OCI-M2 (cell line): Measurements from ENCODE around the gene DAGLB.
"Not testable (repeated sequence)": the region's sequence is repeated elsewhere in the genome, so short reads cannot be mapped to it uniquely, and the experiment has no call there.

Experiments used
- DNase-seq: peaks from one replicate; lab custom pipeline; 2025; ENCODE audit not compliant: unreplicated experiment; lab: John Stamatoyannopoulos, UW

The DAGLB gene

DNA sequence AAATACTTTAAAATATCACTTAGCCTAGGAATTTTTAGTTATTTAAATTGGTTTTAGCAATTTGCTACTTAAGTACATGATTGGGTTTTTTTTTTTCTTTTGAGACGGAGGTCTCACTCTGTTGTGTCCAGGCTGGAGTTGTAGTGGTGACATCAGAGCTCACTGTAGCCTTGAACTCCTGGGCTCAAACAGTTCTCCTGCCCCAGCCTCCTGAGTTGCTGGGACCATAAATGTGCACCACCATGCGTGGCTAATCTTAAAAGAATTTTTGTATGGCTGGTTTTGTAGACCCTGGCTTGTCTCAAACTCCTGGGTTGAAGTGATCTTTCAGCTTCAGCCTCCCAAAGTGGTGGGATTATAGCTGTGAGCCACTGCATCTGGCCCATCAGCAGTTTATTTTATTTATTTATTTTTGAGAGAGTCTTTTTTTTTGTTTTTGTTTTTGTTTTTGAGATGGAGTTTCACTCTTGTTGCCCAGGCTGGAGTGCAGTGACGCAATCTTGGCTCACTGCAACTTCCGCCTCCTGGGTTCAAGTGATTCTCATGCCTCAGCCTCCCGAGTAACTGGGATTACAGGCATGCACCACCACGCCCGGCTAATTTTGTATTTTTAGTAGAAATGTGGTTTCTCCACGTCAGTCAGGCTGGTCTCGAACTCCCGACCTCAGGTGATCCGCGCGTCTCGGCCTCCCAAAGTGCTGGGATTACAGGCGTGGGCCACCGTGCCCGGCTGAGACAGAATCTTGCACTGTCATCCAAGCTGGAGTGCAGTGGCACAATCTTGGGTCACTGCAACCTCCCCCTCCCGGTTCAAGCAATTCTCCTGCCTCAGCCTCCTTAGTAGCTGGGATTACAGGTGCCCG is 47.3 kb downstream of the DAGLB start:
- not testable (repeated sequence) for DNase-seq

DNA sequence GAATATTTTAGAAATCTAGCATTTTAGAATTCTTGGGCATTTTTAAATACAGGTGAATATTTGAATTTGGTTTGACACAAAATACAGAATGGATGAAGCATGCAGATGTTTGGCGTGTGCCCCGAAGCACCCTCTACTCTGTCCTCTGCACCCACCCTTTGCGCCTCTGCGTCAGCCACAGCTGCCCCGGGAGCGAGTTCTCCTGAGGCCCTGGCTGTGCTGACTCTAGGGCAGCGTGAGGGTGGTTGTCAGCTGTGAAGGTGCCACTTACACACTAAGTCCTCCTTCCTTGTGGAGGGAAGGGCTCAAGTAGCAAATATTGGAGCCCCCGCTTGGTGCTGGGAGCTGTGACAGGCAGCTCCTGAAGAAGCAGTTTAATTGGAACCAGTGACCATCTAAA is 48.4 kb downstream of the DAGLB start:
- DNase-seq, result no peak

DNA sequence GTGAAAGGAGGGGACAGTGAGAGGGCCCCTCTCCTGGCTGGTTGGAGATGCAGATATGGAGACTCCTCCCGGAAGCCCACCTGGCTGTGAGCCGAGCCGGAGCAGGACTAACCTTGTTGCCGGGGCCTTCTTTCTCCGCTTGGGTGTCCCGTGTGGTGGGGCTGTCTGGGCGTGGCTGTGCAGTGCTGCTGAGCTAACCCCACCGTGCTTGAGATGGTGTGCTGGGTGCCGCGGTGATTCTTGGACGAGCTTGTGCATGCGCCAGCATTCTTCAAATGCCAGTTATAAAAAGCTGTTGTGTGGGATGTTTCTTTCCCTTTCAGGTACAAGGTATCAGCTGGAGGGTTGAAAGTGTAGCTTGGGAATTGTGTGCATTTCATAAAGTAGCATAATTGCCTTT is 48.8 kb downstream of the DAGLB start:
- no peak for DNase-seq

DNA sequence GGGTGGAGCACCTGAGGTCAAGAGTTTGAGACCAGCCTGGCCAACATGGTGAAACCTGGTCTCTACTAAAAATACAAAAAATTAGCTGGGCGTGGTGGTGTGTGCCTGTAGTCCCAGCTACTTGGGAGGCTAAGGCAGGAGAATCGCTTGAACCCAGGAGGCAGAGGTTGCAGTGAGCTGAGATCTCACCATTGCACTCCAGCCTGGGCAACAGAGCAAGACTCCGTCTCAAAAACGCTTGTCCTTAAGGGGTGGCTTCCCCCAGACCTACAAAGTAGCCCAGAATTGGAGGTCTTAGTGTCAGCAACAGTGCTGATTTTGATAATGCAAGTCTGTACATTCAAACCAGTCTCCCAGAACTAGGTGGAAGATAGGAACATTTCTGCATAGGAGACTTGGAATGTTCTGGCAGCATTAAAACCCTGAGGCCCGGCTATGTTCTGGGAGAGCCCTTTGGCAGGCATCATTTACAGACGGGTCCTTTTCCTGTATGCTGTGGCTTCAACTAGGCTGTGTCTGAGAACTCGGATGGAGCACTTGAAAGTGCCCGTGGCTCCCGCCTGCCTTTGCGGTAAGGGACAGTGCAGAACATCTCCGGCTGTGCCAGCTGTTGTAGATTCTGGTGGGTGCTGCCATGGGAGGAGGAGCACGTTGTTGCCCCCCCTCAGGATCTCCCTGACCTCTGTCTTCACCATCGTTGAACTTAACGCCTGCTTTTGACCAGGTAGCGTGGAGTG is 49.8 kb downstream of the DAGLB start:
- DNase-seq, result not testable (repeated sequence)

DNA sequence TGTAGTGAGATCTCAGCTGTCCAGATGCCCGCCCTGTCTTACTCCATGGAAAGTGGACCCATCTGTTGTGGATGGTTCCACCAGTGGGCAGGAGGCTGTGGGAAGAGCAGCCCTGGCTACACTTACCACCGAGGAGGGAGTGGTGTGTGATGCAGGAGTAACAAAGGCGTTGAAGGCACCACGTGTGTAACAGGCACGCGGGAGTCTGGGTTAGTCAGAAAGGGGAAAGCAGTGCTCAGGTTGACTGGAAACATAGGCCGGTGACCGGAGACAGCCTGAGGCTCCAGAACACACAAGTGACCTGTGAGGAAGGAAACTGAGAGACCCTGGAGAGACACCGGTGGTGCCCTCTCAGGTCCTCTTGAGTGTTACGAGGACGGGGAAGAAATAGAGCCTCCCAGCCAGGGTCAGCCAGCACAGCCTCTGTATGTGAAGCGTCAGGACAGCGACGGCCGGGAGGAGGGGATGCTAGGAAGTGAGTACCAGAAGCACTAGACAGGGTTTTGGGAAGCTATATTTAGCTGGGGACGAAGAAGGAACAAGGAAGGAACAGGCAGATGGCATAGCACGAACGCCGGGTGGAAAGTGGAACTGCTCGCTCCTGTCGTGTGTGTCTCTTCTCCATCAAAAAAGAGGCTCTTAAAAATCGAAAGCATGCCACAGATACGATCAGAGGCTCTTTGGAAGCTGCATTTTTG is 51.7 kb downstream of the DAGLB start:
- no peak for DNase-seq

DNA sequence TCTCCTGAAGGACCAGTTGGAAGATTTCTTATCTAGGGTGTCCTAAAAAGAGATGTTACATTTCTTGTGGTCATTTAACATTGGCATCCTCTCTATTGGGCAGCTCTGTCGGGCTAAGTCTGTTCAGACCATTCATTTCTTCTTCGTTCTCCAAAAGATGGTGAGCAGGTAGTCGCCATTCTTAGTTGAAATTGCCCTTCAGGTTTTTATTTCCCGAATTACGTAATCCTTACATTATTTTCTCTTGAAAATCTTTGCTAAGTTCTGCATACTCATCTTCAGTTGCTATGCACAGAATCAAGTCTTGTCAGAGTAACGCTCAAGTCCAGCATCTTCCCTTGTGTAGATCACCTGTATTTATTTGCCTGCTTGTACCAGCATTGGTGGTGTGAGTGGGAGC is 53.6 kb downstream of the DAGLB start:
- no peak for DNase-seq

DNA sequence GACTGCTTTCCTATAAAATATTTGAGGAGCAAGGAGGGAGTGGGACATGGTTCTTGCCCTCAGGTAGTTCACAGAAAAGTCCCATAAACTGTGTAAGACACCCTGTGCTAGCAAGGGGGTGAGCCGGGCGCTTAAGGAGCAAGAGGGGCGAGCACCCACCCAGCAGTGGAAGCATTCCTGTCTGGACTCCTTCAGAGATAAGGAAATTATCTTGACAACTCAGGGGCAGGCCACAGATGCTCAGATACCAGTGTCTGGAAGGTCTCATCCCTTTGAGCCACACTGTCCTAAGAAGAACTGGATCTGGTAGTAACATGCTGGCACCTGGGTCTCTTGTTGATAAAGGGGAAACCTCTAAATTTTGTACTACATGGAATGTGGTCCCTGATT is 54.1 kb downstream of the DAGLB start:
- no peak for DNase-seq

DNA sequence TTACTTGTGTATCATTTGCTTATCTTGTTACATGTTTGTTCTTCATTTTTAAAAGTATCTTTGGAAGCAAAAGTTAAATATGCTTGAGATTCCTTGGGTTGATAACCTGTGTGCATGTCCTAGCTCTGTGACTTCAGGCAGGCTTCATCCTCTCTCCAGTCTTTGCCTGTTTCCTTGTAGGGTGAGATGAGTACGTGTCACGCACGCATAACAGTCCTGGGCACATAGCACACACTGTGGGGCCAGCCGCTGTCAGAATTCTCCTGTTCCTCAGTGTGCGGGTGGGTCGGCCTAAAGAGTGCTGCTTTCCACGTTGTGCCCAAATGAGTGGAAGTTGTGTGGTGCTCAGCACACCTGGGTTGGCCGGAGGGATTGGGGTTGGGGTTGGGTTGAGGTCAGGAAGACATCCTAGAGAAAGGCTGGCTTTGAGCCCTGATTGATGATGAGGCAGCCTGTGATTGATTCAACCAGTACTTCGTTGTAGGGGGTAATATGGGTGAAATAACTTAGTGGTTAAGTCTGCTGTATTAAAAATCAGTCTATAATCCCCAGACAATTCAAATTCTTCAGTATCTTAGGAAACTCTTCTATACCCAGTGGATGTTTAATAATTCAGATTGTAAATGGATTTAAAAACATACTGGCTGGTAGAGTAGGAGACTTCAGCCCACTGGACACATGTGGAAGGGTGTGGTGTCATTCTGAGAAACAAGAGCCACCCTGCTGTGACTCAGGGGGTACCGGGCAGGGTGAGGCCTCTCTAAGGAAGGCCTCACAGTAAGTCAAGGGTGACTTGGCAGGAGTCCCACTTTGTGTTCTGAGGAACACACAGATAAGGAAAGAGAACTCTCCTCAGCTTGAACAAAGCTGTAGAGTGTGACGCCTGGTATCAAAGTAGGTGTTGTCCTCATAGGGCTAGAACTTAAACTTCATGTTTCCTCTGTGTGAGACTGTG is 54.8 kb downstream of the DAGLB start:
- peak; percentile 62 for DNase-seq

DNA sequence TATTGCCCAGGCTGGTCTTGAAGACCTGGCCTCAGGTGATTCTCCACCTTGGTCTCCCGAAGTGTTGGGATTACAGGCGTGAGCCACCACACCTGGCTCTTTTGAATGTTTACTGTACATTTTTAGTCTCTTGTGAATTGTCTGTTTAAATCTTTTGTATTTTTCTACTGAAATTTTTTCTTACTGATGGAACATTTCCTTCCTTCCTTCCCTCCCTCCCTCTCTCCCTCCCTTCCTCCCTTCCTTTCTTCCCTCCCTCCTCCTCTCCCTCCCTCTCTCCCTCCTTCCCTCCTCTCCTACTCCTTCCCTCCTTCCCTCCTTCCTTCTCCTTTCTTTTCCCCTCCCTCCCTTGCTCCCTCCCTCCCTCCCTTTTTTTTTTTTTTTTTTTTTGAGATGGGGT is 58.0 kb downstream of the DAGLB start:
- no peak for DNase-seq

DNA sequence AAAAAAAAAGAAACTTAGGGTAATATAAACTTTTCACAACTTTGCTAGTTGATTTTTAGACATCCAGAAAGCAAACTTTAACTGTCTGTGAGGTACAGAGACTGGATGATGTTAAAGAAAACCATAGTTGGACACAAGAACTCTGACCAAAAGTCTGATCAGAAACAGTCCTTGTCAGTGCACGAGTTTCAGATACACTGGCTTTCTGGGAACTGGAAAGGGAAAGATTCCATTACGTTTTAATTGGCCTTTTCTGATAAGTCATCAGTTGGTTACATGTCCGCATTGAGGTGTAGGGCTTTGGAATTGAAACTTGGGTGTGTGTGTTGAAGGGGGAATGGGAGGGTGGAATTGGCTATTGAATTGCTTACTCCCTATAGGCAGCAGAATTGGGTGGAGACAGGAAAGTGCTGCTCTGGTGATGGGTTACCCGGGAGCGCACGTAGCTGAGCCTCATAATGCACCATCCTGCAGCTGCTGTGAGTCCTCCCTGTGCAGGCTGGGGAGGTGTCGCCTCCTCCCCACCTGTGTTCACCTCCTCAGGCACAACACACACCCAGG is 59.9 kb downstream of the DAGLB start:
- DNase-seq, result no peak

DNA sequence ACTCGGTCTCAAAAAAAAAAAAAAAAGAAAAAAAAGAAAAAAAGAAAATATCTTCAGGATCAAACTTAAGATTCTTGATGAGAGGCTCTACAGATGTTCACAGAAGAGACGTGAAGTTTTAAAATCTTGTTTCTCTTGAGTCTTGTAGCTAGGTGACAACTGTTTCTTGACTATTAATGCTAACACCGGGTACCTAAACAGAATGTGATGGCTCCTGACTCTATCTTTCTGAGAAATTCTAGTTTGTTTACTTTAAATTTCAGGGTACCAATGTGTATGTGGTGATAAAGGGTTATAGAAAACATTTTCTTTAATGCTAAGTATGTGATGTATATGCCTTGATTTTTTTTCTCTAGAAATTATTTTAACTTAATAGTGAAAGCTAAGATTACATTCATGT is 61.0 kb downstream of the DAGLB start:
- no peak for DNase-seq

DNA sequence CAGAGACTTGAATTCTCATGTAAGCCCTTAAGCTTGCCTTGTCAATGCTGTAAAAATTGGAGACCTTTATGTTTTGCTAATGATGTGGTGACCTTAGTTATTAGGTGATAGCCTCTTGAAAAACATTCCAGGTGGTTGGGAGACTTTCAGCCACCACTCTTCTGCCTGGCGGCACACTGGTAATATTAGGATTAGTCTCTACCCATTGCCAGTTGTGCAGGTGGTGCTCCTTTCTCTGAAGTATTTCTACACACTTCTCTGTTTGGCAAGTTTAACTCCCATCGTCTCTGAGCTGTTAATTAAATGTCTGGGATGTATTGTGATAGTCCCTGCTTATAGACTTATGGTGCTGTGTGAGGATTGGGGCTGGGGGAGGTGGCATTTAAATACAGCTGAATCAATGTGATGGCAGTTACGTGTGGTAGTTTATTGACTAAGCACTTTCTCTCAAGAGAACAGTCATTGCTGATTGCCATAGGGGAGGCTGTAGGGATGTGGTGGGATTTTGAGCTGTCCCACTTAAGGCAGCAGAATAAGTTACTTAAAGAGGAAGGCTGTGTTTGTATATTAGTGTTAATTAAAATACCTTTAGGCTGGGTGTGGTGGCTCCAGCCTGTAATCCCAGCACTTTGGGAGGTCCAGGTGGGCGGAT is 61.7 kb downstream of the DAGLB start:
- DNase-seq, result no peak

DNA sequence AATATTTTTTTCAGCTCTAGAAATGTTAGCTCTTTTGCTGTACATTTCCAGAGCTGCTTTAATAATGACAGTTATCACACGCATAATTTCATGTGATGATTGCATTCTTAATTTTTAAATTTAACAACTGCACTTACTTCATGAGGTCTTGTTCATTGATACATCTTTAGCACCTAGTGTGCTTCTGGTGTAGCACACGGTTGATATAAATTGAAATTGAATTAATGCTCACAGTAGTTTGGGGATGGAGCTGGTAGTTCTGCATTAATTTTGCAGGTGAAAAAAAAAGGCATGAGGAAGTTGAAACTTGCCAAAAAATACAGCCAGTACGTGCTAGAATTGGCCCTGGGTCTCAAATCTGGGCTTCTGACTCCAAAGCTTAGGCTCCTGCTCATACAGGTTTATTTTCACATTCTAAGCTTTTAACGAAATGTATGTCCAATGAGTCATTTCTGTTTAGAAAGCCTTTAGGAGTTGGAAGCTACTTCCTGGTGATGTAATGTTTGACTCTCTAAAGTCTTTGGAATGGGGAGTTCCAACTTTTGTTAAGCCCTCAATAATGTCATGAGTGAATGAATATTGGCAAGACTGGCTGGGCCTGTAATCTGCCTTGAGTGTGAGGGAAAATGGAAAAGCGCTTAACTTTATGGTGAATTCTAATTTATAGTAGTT is 62.5 kb downstream of the DAGLB start:
- no peak for DNase-seq

DNA sequence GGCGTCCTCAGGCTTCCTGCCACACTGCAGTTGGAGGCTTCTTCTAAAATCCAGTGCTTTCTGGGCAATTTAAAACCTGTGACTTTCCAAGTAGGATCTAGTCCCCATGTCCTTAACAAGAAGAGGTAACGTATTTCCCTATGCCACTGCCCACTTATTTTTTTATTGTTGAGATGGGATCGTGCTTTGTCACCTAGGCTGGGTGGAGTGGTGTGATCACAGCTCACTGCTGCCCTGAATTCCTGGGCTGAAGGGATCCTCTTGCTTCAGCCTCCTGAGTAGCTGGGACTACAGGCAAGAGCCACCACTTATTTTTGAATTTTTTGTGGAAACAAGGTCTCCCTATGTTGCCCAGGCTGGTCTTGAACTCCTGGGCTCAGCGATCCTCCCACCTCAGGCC is 63.4 kb downstream of the DAGLB start:
- no peak for DNase-seq

DNA sequence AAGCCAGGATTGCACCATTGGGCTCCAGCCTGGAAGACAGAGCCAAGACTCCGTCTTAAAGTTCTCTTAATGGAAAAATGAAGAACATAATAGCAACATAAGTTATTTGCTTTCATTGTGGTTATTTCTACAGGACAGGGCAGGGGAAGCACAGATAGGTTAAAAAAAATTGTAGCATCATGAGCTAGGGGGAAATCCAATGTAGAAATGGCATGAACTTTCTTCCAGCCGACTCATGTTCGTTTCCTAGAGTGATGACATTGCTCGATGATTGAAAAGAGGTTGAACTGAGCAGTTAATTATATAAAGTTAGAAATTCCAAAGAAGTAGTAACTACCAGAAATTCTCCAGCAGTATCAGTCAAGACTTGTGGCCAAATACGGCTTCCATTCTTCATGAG is 64.9 kb downstream of the DAGLB start:
- DNase-seq, result no peak

DNA sequence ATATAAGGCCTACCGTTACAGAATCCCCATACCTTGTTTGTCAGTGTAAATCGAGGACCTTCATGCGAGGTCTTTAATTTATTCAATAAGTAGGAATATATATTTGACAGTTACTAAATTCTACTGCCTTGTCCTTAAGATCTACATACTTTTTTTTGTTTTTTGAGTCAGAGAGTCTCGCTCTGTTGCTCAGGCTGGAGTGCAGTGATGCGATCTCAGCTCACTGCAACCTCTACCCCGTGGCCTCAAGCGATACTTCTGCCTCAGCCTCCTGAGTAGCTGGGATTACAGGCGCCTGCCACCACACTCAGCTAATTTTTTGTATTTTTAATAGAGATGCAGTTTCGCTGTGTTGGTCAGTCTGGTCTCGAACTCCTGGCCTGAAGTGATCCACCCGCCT is 65.9 kb downstream of the DAGLB start:
- DNase-seq, result not testable (repeated sequence)

DNA sequence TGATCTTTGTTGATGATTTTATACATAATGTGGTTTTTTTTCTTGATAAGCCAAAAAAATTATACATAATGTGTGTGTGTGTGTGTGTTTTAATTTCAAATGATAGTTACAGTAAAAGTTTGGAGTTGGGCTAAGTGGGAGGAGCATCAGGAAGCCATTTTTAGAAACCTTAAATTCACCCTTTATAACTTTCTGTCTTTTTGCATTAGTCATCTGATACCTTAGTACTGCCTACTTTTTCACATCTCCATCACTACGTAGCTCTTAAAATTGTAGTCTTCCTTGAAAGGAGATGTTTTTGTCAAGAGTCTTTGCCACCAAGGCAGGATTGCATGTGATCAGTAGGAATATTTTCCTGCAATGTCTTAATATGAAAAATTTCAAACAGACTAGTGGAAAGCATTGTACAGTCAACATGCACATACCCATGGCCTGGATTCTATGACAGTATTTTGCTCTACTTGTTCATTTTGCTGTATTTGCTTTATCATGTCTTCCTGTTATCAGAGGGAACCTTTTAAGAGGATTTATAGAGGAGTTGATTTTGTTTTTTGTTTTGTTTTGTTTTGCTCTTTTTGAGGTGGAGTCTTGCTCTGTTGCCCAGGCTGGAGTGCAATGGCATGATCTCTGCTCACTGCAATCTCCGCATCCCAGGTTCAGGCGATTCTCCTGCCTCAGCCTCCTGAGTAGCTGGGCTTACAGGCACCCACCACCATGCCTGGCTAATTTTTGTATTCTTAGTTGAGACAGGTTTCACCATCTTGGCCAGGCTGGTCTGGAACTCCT is 67.3 kb downstream of the DAGLB start:
- no peak for DNase-seq

DNA sequence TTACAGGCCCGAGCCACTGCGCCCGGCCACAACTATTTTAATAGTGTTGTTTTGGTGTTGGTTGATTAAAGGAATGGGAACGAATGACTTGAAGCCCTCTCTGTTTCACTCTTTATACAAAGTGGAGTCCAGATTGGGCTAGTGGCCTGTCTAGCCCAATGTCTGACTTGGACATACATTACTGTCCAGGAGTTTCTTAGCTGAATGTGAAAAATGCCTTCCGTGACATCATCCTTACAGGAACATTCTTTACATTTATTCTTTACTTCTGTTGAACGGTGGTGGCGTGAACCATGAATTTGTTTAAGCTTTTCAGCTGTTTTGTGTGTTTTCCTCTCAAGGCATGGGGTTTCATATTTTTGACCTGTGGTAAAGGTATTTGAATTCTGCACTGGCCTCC is 67.9 kb downstream of the DAGLB start:
- DNase-seq, result no peak

DNA sequence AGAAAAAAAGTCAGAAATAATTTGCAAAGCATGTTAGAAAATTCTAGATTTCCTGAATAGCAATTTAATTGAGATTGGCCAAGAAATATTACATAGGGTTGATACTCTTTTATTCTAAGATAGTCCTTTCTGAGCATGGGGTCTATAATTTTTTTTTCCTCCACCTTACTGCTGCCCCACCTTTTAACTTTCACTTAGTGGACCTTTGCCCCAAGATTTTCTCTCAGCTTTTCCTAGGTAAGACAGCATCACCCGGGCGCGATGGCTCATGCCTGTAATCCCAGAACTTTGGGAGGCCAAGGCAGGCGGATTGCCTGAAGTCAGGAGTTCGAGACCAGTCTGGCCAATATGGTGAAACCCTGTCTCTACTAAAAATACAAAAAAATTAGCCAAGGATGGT is 69.2 kb downstream of the DAGLB start:
- not testable (repeated sequence) for DNase-seq
